Activated T-cell treated with anti-CD3 and anti-CD28 coated beads, Interleukin-2, amount 50 U/mL, for 48 hours (primary cell): ENCODE measurements around the gene LGALS13.
"Not testable (repeated sequence)": the region's sequence is repeated elsewhere in the genome, so short reads cannot be mapped to it uniquely, and the experiment has no call there.

Experiments
- DNase-seq, 2 experiments: peaks; one replicate each; pipeline ENCODE4 v3.0.0-alpha.2; 2020

The LGALS13 gene

DNA sequence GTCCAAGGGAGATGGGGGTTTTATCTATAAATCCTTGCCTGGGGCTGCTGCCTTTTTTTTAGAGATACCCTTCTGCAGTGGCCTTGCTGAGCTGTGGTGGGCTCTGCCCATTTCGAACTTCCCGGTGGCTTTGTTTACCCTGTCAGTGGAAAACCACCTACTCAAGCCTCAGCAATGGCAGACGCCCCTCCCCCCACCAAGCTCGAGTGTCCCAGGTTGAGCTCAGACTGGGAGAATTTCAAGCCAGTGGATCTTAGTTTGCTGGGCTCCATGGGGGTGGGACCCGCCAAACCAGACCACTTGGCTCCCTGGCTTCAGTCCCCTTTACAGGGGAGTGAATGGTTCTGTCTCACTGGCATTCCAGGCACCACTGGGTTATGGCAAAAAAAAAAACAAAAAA lies 21.6 kb downstream of the LGALS13 start:
- no peak for DNase-seq

DNA sequence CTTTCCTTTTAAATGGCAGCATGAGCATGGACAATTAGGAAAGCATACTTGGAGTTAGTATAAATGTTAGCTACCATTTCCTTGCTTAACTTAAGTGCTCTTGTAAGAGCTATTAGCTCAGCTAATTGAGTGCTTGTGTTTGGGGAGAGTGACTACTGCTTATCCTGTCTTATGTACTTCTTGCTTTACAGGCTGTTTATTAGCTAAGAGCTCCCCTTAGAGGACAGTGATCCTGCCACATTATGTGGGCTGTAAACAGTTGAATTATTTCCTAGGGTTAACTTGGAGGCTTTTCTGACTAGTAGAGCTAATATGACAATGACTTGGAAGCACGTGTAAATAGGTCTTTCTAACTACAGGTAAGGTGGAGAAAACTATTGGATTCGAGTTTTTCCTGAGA lies 25.3 kb downstream of the LGALS13 start:
- DNase-seq, result not testable (repeated sequence)

DNA sequence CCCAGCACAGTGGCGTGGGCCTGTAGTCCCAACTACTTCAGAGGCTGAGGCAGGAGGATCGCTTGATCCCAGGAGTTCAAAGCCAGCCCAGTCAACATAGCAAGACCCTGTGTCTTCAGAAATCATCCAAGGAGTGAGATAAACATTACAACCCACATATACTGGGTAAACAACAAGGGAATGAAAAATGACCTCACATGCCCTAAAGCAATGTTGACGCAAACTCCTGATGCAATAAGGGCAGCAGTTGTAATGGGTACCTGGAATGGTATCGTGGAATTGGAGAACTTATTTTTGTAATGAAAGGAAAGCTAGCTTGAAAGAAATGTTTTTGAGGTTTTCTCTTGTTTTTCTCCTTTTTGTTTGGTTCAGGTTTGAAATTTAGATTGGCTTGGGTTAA lies 28.9 kb downstream of the LGALS13 start:
- DNase-seq, result no peak

DNA sequence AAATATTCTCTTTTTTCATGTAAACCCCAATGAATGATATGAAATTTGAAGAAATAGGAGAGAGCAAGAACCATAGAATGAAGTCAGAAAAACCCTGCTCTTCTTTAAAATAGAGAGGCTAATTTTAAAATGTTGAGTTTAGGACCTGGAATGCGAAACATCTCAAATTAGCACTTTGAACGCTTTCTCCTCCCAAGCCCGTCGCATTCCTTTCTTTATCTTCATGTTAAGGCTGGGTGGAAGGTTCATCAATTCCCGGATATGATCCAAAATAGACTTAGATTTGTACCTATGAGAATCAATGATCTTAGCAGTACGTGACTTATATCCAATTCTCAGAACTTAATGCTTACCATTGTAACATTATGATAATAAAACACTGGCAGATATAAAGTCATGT lies 29.3 kb downstream of the LGALS13 start:
- DNase-seq, result no peak

DNA sequence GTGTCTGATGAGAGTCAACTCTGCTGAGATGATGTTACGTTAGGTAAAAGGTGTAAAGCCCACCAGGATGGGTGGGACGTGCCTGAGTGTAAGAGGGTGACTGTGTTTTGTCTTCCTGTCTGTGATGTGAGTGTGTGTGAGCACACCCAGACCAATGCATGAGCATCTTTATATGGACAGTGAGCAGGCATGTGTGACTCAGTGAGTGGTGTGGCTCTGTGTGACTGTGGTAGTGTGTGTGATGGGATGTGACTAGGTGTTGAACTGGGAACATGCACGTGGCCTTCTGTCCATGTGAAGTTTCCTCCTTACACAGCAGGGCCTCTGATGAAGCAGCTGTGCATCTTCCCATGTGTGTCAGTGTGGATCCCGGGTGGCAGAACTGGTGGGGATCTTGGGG lies 35.6 kb downstream of the LGALS13 start:
- no peak for DNase-seq

DNA sequence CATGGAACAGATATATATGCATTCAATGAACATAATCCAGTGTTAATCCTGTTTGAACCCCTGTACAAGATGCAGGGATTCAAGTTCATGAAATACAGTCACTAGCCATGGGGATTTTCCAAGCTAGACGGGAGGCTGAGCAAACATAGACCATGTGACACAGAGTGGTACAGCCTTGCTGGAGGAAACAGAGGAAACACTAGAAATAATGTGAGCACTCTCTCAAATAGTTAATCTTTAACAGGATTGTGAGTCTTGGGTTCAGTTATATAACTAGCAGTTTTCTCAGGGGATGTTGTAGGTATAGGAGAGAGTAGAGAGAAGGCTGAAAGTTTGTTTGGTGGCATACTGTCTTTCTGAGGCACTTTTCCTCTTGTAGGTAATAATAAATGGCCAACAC lies 39.4 kb downstream of the LGALS13 start:
- DNase-seq, result no peak

DNA sequence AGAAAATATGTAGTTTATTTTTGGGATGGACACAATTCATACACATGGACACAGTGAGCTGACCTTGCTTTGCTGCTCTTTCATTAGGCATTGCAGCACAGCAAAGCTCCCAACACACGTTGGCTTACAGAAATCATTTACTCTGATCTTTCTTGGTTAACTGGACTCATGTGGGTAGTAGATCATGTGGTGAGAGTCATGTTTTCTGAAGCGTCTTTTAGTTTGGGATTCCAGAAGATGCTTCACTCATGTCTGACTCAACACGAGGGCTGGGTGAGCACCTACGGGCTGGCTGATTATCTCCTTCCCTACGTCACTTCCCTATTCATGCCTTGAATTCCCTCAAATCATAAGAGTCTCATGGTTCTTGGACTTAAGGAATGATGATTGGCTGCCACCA lies 41.3 kb downstream of the LGALS13 start:
- no peak for DNase-seq

DNA sequence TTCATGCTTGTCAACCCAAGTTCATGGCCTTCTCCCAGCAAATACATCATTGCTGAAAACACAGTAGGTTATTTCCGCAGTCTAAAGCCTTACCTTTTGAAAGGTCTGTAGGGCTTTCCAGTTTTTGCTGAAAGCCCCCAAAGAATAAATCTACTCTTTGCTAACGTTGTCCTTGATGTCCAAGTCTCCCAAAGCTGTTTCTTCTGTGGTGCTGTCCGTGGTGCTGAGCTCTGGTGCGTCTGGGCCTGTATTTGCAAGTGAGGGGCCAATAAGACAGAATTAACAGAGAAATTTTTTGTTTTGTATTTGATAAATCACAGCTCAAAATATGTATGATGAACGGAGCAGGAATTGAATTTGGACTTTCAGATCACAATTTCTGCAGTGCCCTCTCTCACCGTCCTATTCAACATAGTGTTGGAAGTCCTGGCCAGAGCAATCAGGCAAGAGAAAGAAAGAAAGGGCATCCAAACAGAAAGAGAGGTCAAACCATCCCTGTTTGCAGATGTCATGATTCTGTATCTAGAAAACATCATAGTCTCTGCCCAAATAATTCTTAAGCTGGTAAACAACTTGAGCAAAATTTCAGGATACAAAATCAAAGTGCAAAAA lies 43.6 kb downstream of the LGALS13 start:
- DNase-seq, result peak in 1 of 2 experiments; percentile 32

DNA sequence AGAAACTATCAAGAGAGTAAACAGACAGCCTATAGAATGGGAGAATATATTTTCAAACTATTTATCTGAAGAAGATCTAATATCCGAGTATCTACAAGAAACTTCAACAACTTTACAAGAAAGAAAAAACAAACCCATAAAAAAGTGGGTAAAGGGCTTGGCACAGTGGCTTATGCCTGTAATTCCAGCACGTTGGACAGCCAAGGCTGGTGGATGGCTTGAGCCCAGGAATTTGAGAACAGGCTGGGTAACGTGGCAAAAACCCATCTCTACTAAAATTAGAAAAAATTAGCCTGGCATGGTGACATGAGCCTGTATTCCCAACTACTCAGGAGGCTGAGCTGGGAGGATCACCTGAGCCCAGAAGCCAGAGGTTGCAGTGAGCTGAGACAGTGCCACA lies 45.6 kb downstream of the LGALS13 start:
- DNase-seq, result no peak

DNA sequence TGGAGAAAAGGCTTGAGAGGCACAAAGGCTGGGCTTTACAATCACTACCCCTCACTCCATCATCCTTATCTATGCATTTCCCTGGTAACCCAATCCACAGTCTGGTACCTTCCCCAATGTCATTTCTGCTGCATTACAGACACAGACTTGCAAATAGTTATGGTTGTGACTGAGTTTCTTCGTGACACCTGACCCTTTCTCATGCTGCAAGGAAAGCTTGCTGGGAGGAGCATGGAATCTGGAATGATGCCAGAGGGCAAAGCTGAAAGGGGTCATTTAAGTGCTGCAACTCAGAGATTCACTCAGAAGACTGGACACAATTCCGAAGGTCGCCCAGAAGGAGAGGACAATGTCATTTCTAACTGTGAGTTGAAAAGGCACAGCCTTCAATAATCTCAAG lies 53.3 kb downstream of the LGALS13 start, which contains the start of gene LGALS16:
TSS of gene LGALS16 (plus strand) at position 301 of the 400 bp plus-strand sequence. CDS start at position 350, 49 bp downstream.
- DNase-seq, result no peak
